A549 (cell line): ENCODE data around the gene ZSWIM3. TPM values are rescaled to one million over a fixed set of nuclear protein-coding genes. Genes with fewer than 3 reads are reported as not detected.
A peak's percentile ranks its signal among the peaks of the same experiment; 100 is the strongest.

ENCODE experiments used
- ATAC-seq, 2 experiments: fragments of 200-7000 bp in 1 of 2; fragments of >200 bp in 1 of 2; cut with Nextera tagmentation in 1 of 2; cut with Tn5 transposase in 1 of 2; 3 replicates each; pipeline versions ENCODE4 v1.8.0 to v1.9.1; 2018 to 2020; ENCODE audit warnings: mild to moderate bottlenecking in 1 of 2, moderate library complexity in 1 of 2
- CTCF ChIA-PET: fragments of 300-600 bp; sonication (Branson Sonifier 250); formaldehyde crosslinking; extraction: SDS; loops from one replicate; lab custom pipeline; 2021; ENCODE audit warnings: antibody characterized with exemption, inconsistent platforms; lab: Yijun Ruan, JAX
- POLR2A ChIA-PET: fragments of 350-600 bp; formaldehyde crosslinking; extraction: SDS; loops from one replicate; lab custom pipeline; 2021; ENCODE audit warnings: antibody characterized with exemption, inconsistent platforms; lab: Yijun Ruan, JAX
- DNase-seq, 2 experiments: peaks; one replicate each; pipeline versions ENCODE4 v3.0.0 to v3.0.0-alpha.2; 2011 to 2016; ENCODE audit warnings: low read depth in 1 of 2, low spot score in 1 of 2
- FAIRE-seq: peaks from 2 replicates; lab custom pipeline; 2011; peaks lifted over from hg19 to GRCh38; lab: Jason Lieb, UNC
- H3K27ac ChIP-seq, 2 experiments: fragments of >200 bp; sonication (Bioruptor Twin); formaldehyde crosslinking; 3 replicates each; pipeline ENCODE4 v1.5.1; 2016 to 2017
- H3K4me1 ChIP-seq: fragments of >200 bp; sonication (Bioruptor Twin); formaldehyde crosslinking; 3 replicates; pipeline ENCODE4 v1.6.1; 2016
- H3K4me2 ChIP-seq: fragments of >200 bp; sonication (Bioruptor Twin); formaldehyde crosslinking; 3 replicates; pipeline ENCODE4 v1.6.1; 2016
- H3K4me3 ChIP-seq: fragments of >200 bp; sonication (Bioruptor Twin); formaldehyde crosslinking; 3 replicates; pipeline ENCODE4 v1.5.1; 2016
- H3K9me3 ChIP-seq: fragments of >200 bp; sonication (Bioruptor Twin); formaldehyde crosslinking; 3 replicates; pipeline ENCODE4 v1.6.1; 2016
- BHLHE40 ChIP-seq: IDR thresholded peaks from 2 replicates; pipeline ENCODE4 v1.6.1; 2012; ENCODE audit warnings: low read depth, low read length, inconsistent platforms
- CBX8 ChIP-seq: fragments of 200-600 bp; sonication (generic); IDR thresholded peaks from 2 replicates; pipeline ENCODE4 v1.6.1; 2016
- CHD2 ChIP-seq: fragments of 150-350 bp; IDR thresholded peaks from 2 replicates; pipeline ENCODE4 v1.6.1; 2014; ENCODE audit warnings: low read length; ENCODE audit not compliant: partially characterized antibody
- ESRRA ChIP-seq: fragments of 150-350 bp; IDR thresholded peaks from 2 replicates; pipeline ENCODE4 v1.6.1; 2014; ENCODE audit warnings: mild to moderate bottlenecking, low read length, borderline replicate concordance
- HDAC2 ChIP-seq: fragments of 200-600 bp; sonication (generic); IDR thresholded peaks from 2 replicates; pipeline ENCODE4 v1.6.1; 2016
- HEYL ChIP-seq: fragments of 250-450 bp; sonication (Bioruptor Pico); IDR thresholded peaks from 2 replicates; pipeline ENCODE4 v1.8.0; 2021; ENCODE audit warnings: mild to moderate bottlenecking, moderate library complexity
- HOXB13 ChIP-seq: fragments of 250-450 bp; sonication (Bioruptor Pico); IDR thresholded peaks from 2 replicates; pipeline ENCODE4 v1.5.0; 2020; ENCODE audit warnings: low read depth, mild to moderate bottlenecking, moderate library complexity
- HOXB5 ChIP-seq: fragments of 250-450 bp; sonication (Bioruptor Pico); IDR thresholded peaks from 2 replicates; pipeline ENCODE4 v1.5.0; 2020; ENCODE audit warnings: mild to moderate bottlenecking, moderate library complexity
- JUNB ChIP-seq: fragments of >200 bp; sonication (Bioruptor Twin); formaldehyde crosslinking; IDR thresholded peaks from 2 replicates; pipeline ENCODE4 v1.6.1; 2016
- KDM1A ChIP-seq: fragments of 200-600 bp; sonication (generic); IDR thresholded peaks from 2 replicates; pipeline ENCODE4 v1.6.1; 2016; ENCODE audit warnings: low read depth, mild to moderate bottlenecking
- KDM5A ChIP-seq: fragments of 200-600 bp; sonication (generic); IDR thresholded peaks from 2 replicates; pipeline ENCODE4 v1.6.1; 2016; ENCODE audit warnings: antibody characterized with exemption, mild to moderate bottlenecking
- NFE2L2 ChIP-seq: fragments of 150-350 bp; conservative IDR thresholded peaks from 2 replicates; pipeline ENCODE4 v1.6.1; 2014; ENCODE audit warnings: low read length
- NPAS2 ChIP-seq: fragments of 250-450 bp; sonication (Bioruptor Pico); IDR thresholded peaks from 2 replicates; pipeline ENCODE4 v1.8.0; 2022; ENCODE audit warnings: mild to moderate bottlenecking, moderate library complexity, borderline replicate concordance
- NR3C1 ChIP-seq: fragments of >200 bp; sonication (Bioruptor Twin); formaldehyde crosslinking; IDR thresholded peaks from 3 replicates; pipeline ENCODE4 v1.6.1; 2017
- PHF8 ChIP-seq: fragments of 200-600 bp; sonication (generic); IDR thresholded peaks from 2 replicates; pipeline ENCODE4 v1.6.1; 2016; ENCODE audit warnings: low read depth, mild to moderate bottlenecking, antibody characterized with exemption, moderate library complexity, borderline replicate concordance
- POLR2A ChIP-seq: IDR thresholded peaks from 2 replicates; pipeline ENCODE4 v1.6.1; 2012; ENCODE audit warnings: mild to moderate bottlenecking, low read length
- RAD21 ChIP-seq, 2 experiments: fragments of >200 bp in 1 of 2; sonication (Bioruptor Twin) in 1 of 2; formaldehyde crosslinking in 1 of 2; IDR thresholded peaks in 1 of 2; conservative IDR thresholded peaks in 1 of 2; 2 replicates in 1 of 2; 3 replicates in 1 of 2; pipeline ENCODE4 v1.6.1; 2012 to 2018; ENCODE audit warnings: inconsistent platforms in 1 of 2
- RNF2 ChIP-seq: fragments of 200-600 bp; sonication (generic); IDR thresholded peaks from 2 replicates; pipeline ENCODE4 v1.6.1; 2016; ENCODE audit warnings: low read depth, mild to moderate bottlenecking, antibody characterized with exemption, moderate library complexity, borderline replicate concordance
- TP53 ChIP-seq: fragments of 250-450 bp; sonication (Bioruptor Pico); IDR thresholded peaks from 2 replicates; pipeline ENCODE4 v1.5.0; 2021; ENCODE audit warnings: mild to moderate bottlenecking, moderate library complexity
- ZC3H11A ChIP-seq: fragments of 450-650 bp; IDR thresholded peaks from 2 replicates; pipeline ENCODE4 v1.6.1; 2014; ENCODE audit warnings: antibody characterized with exemption, mild to moderate bottlenecking
- ZFP36 ChIP-seq: fragments of 450-650 bp; IDR thresholded peaks from 2 replicates; pipeline ENCODE4 v1.6.1; 2014; ENCODE audit warnings: borderline replicate concordance; ENCODE audit not compliant: partially characterized antibody
- whole genome bisulfite sequencing: methylation state at CpG from one replicate; pipeline ENCODE4 v1.1.6; 2017; ENCODE audit errors: missing lambda C conversion rate; 5-methylcytosine and 5-hydroxymethylcytosine counted together
- polyA plus RNA-seq, 4 experiments: library from polyadenylated mRNA; depleted of rRNA in 3 of 4; stranded (reverse); fragments of >200 nt; fragmentation: RNase III in 1 of 4; extraction: RNeasy Plus Mini Kit Qiagen cat#74134 plus additional on column Dnase treatment in 1 of 4; gene quantifications; 2 replicates in 3 of 4; 3 replicates in 1 of 4; pipeline ENCODE4 v1.2.3, GENCODE V29; 2011 to 2017
- TF ChIP-seq, protein P1 (sequence below): IDR thresholded peaks from 2 replicates; pipeline ENCODE4 v1.6.1; 2012
- TF ChIP-seq, protein P2 (sequence below): fragments of >200 bp; sonication (Bioruptor Twin); formaldehyde crosslinking; IDR thresholded peaks from 3 replicates; pipeline ENCODE4 v1.5.1; 2016
- TF ChIP-seq, protein P3 (sequence below): fragments of >200 bp; sonication (Bioruptor Twin); formaldehyde crosslinking; IDR thresholded peaks from 3 replicates; pipeline ENCODE4 v1.6.1; 2016
- TF ChIP-seq, protein P4 (sequence below): fragments of 450-650 bp; IDR thresholded peaks from 2 replicates; pipeline ENCODE4 v1.6.1; 2014; ENCODE audit warnings: antibody characterized with exemption
- TF ChIP-seq, protein P5 (sequence below): fragments of 250-450 bp; sonication (Bioruptor Pico); IDR thresholded peaks from 2 replicates; pipeline ENCODE4 v1.5.0; 2020; ENCODE audit warnings: low read depth, mild to moderate bottlenecking, moderate library complexity

The ZSWIM3 gene
- polyA plus RNA-seq, 2 of the 4 experiments (the other 2 are of a cell fraction), result 1.1 to 1.3 TPM

DNA sequence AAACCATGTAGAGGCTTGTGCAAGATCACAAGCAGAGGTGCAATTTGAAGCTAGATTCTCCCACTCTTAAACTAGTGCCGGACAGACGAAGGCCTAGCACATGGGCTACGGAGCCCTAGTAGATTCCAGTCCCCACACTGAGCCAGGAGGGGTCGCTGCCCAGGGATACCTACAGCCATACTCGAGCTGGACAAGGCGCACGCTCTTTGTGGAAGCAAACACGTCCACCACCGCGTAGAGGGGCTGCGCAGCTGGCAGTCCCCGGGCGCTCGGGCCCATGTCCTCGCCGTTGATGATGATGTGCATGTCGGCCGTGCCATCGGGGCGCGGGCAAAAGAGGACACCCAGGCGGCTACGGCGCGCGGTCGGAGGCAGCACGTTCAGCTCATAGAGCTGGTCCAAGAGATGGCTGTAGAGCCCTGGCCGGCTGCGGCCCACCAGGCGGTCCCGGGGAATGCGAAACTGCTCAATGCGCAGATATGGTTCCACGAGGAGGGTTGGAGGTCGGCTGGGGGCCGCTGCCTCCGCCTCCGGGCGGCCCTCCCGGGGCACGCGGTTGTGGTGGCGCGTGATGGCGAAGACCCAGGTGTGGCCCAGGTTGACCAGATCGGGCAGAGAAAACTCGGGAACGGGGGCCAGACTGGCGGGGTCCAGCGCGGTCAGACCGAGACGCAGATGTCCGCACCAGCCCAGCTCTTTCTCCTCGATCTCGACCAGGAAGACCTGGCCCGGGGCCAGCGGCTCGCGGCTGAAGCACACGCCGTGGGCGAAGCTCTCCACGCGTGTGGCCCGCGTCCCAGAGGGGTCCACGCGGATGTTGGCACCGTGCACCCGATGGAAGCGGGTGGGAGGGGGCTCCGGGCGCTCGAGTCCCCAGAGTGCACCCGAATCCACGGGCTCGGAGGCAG, 32.9 kb downstream of the ZSWIM3 start:
- DNase-seq (peak; percentile 35 to 66), FAIRE-seq (no peak), ATAC-seq (peak; percentile 36 to 70; a peak in 4 of 6 replicates)
- ChIA-PET POLR2A (interaction anchor here (0.7 to 3.2 kb wide), 5 partner anchors 9 to 57 kb away, joined by 3 to 26 read pairs (median 4); partner anchors contain the start of genes PCIF1, SNX21 and ZSWIM1), CTCF (interaction anchor here (0.6 to 2.6 kb wide), 13 partner anchors 8 to 97 kb away, joined by 3 to 12 read pairs (median 3); partner anchors contain the start of genes PCIF1 and ZSWIM1)
- H3K27ac ChIP-seq, result peak overlapping the region; percentile 90 to 99
- no peaks in the 10 kb centered on the region for H3K9me3 ChIP-seq
- H3K4me2 ChIP-seq, result peak overlapping the region; percentile 100
- peaks cover 15% of the 10 kb centered on the region for H3K4me1 ChIP-seq
- peak overlapping the region; percentile 96 for H3K4me3 ChIP-seq
- WGBS, result 42% methylated on average over 32 of the region's 79 CpGs
- TF ChIP-seq PHF8 (no peak), ZFP36 (peak; percentile 29), JUNB (no peak), HDAC2 (no peak), POLR2A (no peak)
- TF ChIP-seq, protein P1, sequence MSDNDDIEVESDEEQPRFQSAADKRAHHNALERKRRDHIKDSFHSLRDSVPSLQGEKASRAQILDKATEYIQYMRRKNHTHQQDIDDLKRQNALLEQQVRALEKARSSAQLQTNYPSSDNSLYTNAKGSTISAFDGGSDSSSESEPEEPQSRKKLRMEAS, result 0 out of 2 replicates have a peak, but pooled peaks have one; percentile 20
- TF ChIP-seq, protein P2, sequence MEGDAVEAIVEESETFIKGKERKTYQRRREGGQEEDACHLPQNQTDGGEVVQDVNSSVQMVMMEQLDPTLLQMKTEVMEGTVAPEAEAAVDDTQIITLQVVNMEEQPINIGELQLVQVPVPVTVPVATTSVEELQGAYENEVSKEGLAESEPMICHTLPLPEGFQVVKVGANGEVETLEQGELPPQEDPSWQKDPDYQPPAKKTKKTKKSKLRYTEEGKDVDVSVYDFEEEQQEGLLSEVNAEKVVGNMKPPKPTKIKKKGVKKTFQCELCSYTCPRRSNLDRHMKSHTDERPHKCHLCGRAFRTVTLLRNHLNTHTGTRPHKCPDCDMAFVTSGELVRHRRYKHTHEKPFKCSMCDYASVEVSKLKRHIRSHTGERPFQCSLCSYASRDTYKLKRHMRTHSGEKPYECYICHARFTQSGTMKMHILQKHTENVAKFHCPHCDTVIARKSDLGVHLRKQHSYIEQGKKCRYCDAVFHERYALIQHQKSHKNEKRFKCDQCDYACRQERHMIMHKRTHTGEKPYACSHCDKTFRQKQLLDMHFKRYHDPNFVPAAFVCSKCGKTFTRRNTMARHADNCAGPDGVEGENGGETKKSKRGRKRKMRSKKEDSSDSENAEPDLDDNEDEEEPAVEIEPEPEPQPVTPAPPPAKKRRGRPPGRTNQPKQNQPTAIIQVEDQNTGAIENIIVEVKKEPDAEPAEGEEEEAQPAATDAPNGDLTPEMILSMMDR, result peak; percentile 20; the same call in 1 of the 3 replicates

DNA sequence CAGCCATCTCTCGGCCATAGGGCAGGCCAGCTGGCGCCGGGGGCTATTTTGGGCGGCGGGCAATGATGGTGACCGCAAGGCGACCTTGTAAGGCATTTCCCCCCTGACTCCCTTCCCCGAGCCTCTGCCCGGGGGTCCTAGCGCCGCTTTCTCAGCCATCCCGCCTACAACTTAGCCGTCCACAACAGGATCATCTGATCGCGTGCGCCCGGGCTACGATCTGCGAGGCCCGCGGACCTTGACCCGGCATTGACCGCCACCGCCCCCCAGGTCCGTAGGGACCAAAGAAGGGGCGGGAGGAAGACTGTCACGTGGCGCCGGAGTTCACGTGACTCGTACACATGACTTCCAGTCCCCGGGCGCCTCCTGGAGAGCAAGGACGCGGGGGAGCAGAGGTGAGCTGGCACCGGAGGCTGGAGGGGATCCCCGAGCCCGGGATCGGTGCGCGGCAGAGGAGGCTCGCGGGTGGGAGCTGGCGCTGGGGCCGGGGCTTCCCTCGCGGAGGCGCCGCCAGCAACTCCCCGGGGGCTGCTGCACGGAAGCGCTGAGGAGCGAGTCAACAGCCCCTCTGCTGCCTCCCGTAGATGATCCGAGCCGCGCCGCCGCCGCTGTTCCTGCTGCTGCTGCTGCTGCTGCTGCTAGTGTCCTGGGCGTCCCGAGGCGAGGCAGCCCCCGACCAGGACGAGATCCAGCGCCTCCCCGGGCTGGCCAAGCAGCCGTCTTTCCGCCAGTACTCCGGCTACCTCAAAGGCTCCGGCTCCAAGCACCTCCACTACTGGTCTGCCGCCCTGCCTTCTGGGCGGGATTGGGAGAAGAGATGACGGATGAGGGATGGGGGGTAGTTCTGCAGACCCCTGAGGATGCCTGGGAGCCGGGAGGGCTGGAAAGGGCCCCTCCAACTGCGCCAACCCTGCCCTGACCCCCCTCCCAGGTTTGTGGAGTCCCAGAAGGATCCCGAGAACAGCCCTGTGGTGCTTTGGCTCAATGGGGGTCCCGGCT, 33.9 kb downstream of the ZSWIM3 start, which contains the start of the genes CTSA and NEURL2:
CTSA (plus strand) TSS at position 351 of the 999 bp plus-strand sequence; CDS start at position 585, 234 bp downstream.
NEURL2 (minus strand) TSS at position 224 of the 999 bp plus-strand sequence; CDS start at position 7, 217 bp downstream.
- ATAC-seq, result peak; percentile 81 to 89
- H3K9me3 ChIP-seq, result no peaks in the 10 kb centered on the region
- peak within 1 kb of the TSS; percentile 96 for H3K4me3 ChIP-seq
- peak within 1 kb of the TSS; percentile 90 to 99 for H3K27ac ChIP-seq
- H3K4me1 ChIP-seq, result peaks cover 14% of the 10 kb centered on the region
- peak within 1 kb of the TSS; percentile 100 for H3K4me2 ChIP-seq
- DNase-seq, result peak; percentile 95 to 99
- ChIA-PET POLR2A (interaction anchor here (0.7 to 3.2 kb wide), 6 partner anchors 9 to 58 kb away, joined by 3 to 26 read pairs (median 4); partner anchors contain the start of genes PCIF1, SNX21 and ZSWIM1), CTCF (interaction anchor here (1.2 to 2.6 kb wide), 7 partner anchors 9 to 72 kb away, joined by 3 to 12 read pairs (median 4); partner anchors contain the start of gene ZSWIM1)
- no peak for FAIRE-seq
- WGBS, result under 1% methylated on average over 27 of the region's 78 CpGs
- TF ChIP-seq CBX8 (no peak), BHLHE40 (peak; percentile 42; the same call in 1 of the 2 replicates), KDM1A (no peak), CHD2 (no peak), PHF8 (peak; percentile 62; the same call in 1 of the 2 replicates), ZC3H11A (no peak), NR3C1 (no peak), HEYL (CRISPR knock-in tag) (no peak), HDAC2 (peak; percentile 82; the same call in 1 of the 2 replicates), JUNB (no peak), HOXB13 (CRISPR knock-in tag) (no peak), RNF2 (no peak), NPAS2 (CRISPR knock-in tag) (peak; percentile 89), KDM5A (peak; percentile 98), ESRRA (peak; percentile 75), RAD21 (conservative IDR thresholded peaks at IDR 0.05 in 1 of 2, IDR thresholded peaks at IDR 0.05 in 1 of 2) (0 out of 5 replicates have a peak, but pooled peaks of 1 of the 2 experiments have one; percentile 18), TP53 (CRISPR knock-in tag) (no peak), NFE2L2 (no peak), POLR2A (no peak; the same call in 1 of the 2 replicates), HOXB5 (no peak)
- TF ChIP-seq, protein P3, sequence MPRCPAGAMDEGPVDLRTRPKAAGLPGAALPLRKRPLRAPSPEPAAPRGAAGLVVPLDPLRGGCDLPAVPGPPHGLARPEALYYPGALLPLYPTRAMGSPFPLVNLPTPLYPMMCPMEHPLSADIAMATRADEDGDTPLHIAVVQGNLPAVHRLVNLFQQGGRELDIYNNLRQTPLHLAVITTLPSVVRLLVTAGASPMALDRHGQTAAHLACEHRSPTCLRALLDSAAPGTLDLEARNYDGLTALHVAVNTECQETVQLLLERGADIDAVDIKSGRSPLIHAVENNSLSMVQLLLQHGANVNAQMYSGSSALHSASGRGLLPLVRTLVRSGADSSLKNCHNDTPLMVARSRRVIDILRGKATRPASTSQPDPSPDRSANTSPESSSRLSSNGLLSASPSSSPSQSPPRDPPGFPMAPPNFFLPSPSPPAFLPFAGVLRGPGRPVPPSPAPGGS, result 0 out of 3 replicates have a peak, but pooled peaks have one; percentile 19
- TF ChIP-seq, protein P1, result peak; percentile 89
- TF ChIP-seq, protein P4, sequence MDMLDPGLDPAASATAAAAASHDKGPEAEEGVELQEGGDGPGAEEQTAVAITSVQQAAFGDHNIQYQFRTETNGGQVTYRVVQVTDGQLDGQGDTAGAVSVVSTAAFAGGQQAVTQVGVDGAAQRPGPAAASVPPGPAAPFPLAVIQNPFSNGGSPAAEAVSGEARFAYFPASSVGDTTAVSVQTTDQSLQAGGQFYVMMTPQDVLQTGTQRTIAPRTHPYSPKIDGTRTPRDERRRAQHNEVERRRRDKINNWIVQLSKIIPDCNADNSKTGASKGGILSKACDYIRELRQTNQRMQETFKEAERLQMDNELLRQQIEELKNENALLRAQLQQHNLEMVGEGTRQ, result peak; percentile 99
- TF ChIP-seq, protein P5, sequence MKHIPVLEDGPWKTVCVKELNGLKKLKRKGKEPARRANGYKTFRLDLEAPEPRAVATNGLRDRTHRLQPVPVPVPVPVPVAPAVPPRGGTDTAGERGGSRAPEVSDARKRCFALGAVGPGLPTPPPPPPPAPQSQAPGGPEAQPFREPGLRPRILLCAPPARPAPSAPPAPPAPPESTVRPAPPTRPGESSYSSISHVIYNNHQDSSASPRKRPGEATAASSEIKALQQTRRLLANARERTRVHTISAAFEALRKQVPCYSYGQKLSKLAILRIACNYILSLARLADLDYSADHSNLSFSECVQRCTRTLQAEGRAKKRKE (CRISPR knock-in tag), result no peak
